ENCODE measurements around the gene TNXB. TPM values are rescaled to one million over a fixed set of nuclear protein-coding genes. Genes with fewer than 3 reads are reported as not detected.

The TNXB gene, protein sequence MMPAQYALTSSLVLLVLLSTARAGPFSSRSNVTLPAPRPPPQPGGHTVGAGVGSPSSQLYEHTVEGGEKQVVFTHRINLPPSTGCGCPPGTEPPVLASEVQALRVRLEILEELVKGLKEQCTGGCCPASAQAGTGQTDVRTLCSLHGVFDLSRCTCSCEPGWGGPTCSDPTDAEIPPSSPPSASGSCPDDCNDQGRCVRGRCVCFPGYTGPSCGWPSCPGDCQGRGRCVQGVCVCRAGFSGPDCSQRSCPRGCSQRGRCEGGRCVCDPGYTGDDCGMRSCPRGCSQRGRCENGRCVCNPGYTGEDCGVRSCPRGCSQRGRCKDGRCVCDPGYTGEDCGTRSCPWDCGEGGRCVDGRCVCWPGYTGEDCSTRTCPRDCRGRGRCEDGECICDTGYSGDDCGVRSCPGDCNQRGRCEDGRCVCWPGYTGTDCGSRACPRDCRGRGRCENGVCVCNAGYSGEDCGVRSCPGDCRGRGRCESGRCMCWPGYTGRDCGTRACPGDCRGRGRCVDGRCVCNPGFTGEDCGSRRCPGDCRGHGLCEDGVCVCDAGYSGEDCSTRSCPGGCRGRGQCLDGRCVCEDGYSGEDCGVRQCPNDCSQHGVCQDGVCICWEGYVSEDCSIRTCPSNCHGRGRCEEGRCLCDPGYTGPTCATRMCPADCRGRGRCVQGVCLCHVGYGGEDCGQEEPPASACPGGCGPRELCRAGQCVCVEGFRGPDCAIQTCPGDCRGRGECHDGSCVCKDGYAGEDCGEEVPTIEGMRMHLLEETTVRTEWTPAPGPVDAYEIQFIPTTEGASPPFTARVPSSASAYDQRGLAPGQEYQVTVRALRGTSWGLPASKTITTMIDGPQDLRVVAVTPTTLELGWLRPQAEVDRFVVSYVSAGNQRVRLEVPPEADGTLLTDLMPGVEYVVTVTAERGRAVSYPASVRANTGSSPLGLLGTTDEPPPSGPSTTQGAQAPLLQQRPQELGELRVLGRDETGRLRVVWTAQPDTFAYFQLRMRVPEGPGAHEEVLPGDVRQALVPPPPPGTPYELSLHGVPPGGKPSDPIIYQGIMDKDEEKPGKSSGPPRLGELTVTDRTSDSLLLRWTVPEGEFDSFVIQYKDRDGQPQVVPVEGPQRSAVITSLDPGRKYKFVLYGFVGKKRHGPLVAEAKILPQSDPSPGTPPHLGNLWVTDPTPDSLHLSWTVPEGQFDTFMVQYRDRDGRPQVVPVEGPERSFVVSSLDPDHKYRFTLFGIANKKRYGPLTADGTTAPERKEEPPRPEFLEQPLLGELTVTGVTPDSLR (N-terminal part only)
- polyA plus RNA-seq (2013, experiment 1 of 2), result 3.9 TPM
- polyA plus RNA-seq (2013, experiment 2 of 2), result 3.2 TPM

DNA sequence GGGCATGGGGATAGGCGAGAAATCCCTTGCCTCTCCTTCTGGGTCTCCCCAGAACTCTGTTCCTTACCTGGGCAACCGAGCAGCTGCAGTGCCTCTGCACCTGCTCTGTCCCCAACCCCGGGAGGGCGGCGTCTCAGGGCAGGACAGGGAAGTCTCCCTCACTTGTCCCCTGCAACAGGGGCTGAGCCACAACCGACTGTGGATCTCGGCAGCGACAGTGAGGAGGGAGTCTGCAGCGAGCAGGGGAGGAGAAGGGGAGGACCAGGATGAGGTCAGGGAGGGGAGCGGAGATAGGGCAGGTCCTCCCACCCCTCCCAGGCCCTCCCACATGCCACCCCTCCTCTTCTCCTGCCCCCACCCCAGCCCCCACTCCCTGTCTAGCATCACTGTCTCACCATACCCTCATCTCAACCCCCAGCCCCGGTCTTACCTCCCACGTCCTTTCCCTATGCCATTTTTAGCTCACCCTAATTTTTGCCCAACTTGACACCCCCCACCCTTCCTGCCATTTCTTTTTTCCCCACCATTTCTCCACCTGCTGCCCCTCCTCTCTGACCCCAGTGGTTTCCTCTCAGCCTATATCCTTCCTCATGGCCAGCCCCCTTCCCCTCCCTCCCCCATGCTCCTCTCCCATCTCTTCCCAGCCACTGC is at the start of gene TNXB:
Gene TNXB, minus strand, starts transcription at position 225 of the 651 bp plus-strand sequence. CDS start 11,140 bp downstream, outside the sequence.
- Histone ChIP-seq H2AK5ac (ENCODE audit: low read length, severe bottlenecking) (no peak within 1 kb of the TSS), H3K14ac (ENCODE audit: low read length in 2 of 2) (no peak within 1 kb of the TSS), H3K36me3 (ENCODE audit: control insufficient read depth in 1 of 2, insufficient read depth in 2 of 2, low read depth in 1 of 2, low read length in 2 of 2) (peaks cover 14 to 22% of the 10 kb centered on the region in 2 experiments), H3K4me1 (ENCODE audit: control insufficient read depth, insufficient read depth, low read depth, low read length) (peaks cover 11% of the 10 kb centered on the region), H2BK15ac (ENCODE audit: low read depth, poor library complexity, severe bottlenecking) (peak within 1 kb of the TSS; percentile 33), H4K8ac (ENCODE audit: low read length) (peak within 1 kb of the TSS; percentile 54), H2BK5ac (ENCODE audit: low read depth, low read length, poor library complexity, severe bottlenecking) (no peak within 1 kb of the TSS), H2AFZ (ENCODE audit: low read depth, low read length) (no peak within 1 kb of the TSS), H3K4ac (ENCODE audit: low read depth in 1 of 2, low read length in 2 of 2) (peak within 1 kb of the TSS; percentile 42 to 75), H3K4me3 (ENCODE audit: insufficient read depth in 1 of 2, low read depth in 1 of 2, low read length in 2 of 2) (peak within 1 kb of the TSS in 1 of 2 experiments; percentile 98), H3K23ac (ENCODE audit: low read length in 2 of 2) (no peak within 1 kb of the TSS), H3K27me3 (ENCODE audit: control insufficient read depth in 1 of 2, insufficient read depth in 1 of 2, low read length in 2 of 2) (peaks cover 0 to 62% of the 10 kb centered on the region in 2 experiments), H3K9ac (ENCODE audit: low read length) (peak within 1 kb of the TSS; percentile 97), H2BK12ac (ENCODE audit: low read length in 2 of 2) (peak within 1 kb of the TSS; percentile 56 to 90), H2BK120ac (ENCODE audit: low read depth, low read length) (no peak within 1 kb of the TSS), H3K4me2 (ENCODE audit: low read length, poor library complexity, severe bottlenecking) (no peak within 1 kb of the TSS), H3K79me1 (replicated peaks; ENCODE audit: low read length, poor library complexity, severe bottlenecking) (no peaks in the 10 kb centered on the region), H3K27ac (ENCODE audit: low read length, poor library complexity, severe bottlenecking) (no peak within 1 kb of the TSS), H4K91ac (ENCODE audit: low read length) (peak within 1 kb of the TSS; percentile 66), H3K18ac (ENCODE audit: low read depth in 1 of 2, low read length in 2 of 2) (peak within 1 kb of the TSS; percentile 56 to 76), H3K9me3 (ENCODE audit: control insufficient read depth, low read length) (no peaks in the 10 kb centered on the region)
- DNase-seq, result no peak
- 30% methylated on average over 7 of the region's 12 CpGs for WGBS

DNA sequence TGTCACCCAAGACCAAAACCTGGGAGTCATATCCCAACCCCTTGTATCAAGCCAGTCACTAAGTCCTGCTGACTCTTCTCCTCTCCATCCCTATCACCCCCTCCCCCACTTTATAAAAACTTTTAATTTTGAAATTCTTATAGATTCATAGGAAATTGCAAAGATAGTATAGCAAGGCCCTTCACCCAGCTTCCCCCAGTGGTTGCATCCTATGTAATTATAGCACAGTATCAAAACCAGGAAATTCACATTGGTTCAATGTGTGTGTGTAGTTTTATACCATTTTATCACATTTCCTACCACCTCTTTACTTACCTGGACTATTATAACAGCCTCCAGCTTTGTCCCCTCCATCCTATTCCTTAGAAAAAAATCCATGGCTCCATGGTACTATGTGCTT is 48.9 kb upstream of the TNXB start:
- no peak overlapping the region for H2AFZ ChIP-seq (ENCODE audit: low read depth, low read length)
- H3K9me3 ChIP-seq (ENCODE audit: control insufficient read depth, low read length), result no peaks in the 10 kb centered on the region
- no peak overlapping the region for H3K23ac ChIP-seq (ENCODE audit: low read length in 2 of 2)
- H2BK120ac ChIP-seq (ENCODE audit: low read depth, low read length), result no peak overlapping the region
- H2AK5ac ChIP-seq (ENCODE audit: low read length, severe bottlenecking), result no peak overlapping the region
- DNase-seq, result no peak
- peaks cover 30 to 42% of the 10 kb centered on the region in 2 experiments for H3K36me3 ChIP-seq (ENCODE audit: control insufficient read depth in 1 of 2, insufficient read depth in 2 of 2, low read depth in 1 of 2, low read length in 2 of 2)
- no peak overlapping the region for H3K27ac ChIP-seq (ENCODE audit: low read length, poor library complexity, severe bottlenecking)
- no peak overlapping the region for H3K4ac ChIP-seq (ENCODE audit: low read depth in 1 of 2, low read length in 2 of 2)
- no peak overlapping the region for H2BK15ac ChIP-seq (ENCODE audit: low read depth, poor library complexity, severe bottlenecking)
- H2BK5ac ChIP-seq (ENCODE audit: low read depth, low read length, poor library complexity, severe bottlenecking), result no peak overlapping the region
- H3K4me1 ChIP-seq (ENCODE audit: control insufficient read depth, insufficient read depth, low read depth, low read length), result peaks cover 16% of the 10 kb centered on the region
- H3K79me1 ChIP-seq (replicated peaks; ENCODE audit: low read length, poor library complexity, severe bottlenecking), result peaks cover 18% of the 10 kb centered on the region
- no peak overlapping the region for H3K18ac ChIP-seq (ENCODE audit: low read depth in 1 of 2, low read length in 2 of 2)
- no peaks in the 10 kb centered on the region for H3K27me3 ChIP-seq (ENCODE audit: control insufficient read depth in 1 of 2, insufficient read depth in 1 of 2, low read length in 2 of 2)
- H2BK12ac ChIP-seq (ENCODE audit: low read length in 2 of 2), result no peak overlapping the region
- H3K4me3 ChIP-seq (ENCODE audit: insufficient read depth in 1 of 2, low read depth in 1 of 2, low read length in 2 of 2), result no peak overlapping the region
- H3K14ac ChIP-seq (ENCODE audit: low read length in 2 of 2), result no peak overlapping the region
- H3K4me2 ChIP-seq (ENCODE audit: low read length, poor library complexity, severe bottlenecking), result no peak overlapping the region
- no peak overlapping the region for H4K8ac ChIP-seq (ENCODE audit: low read length)
- H3K9ac ChIP-seq (ENCODE audit: low read length), result no peak overlapping the region
- no peak overlapping the region for H4K91ac ChIP-seq (ENCODE audit: low read length)

DNA sequence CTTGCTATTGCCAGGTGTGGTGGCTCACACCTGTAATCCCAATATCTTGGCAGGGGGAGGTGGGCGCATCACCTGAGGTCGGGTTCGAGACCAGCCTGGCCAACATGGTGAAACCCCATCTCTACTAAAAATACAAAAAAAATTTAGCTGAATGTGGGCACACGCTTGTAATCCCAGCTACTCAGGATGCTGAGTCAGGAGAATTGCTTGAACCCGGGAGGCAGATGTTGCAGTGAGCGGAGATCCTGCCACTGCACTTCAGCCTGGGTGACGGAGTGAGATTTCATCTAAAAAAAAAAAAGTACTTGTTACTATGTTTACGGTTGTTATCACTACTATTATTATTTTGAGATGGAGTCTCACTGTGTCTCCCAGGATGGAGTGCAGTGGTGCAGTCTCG is 47.8 kb upstream of the TNXB start:
- Histone ChIP-seq H3K4ac (ENCODE audit: low read depth in 1 of 2, low read length in 2 of 2) (no peak overlapping the region), H4K8ac (ENCODE audit: low read length) (no peak overlapping the region)
- over 99% methylated on average over 8 of the region's 9 CpGs for WGBS

More for the DNA sequence above, 47.8 kb upstream of the TNXB start:
- no peak overlapping the region for H3K18ac ChIP-seq (ENCODE audit: low read depth in 1 of 2, low read length in 2 of 2)
- no peak overlapping the region for H3K23ac ChIP-seq (ENCODE audit: low read length in 2 of 2)
- peaks cover 14% of the 10 kb centered on the region for H3K79me1 ChIP-seq (replicated peaks; ENCODE audit: low read length, poor library complexity, severe bottlenecking)
- no peak overlapping the region for H3K9ac ChIP-seq (ENCODE audit: low read length)
- H2BK12ac ChIP-seq (ENCODE audit: low read length in 2 of 2), result no peak overlapping the region
- H3K36me3 ChIP-seq (ENCODE audit: control insufficient read depth in 1 of 2, insufficient read depth in 2 of 2, low read depth in 1 of 2, low read length in 2 of 2), result peaks cover 19 to 34% of the 10 kb centered on the region in 2 experiments
- H3K4me3 ChIP-seq (ENCODE audit: insufficient read depth in 1 of 2, low read depth in 1 of 2, low read length in 2 of 2), result no peak overlapping the region
- no peak overlapping the region for H2BK5ac ChIP-seq (ENCODE audit: low read depth, low read length, poor library complexity, severe bottlenecking)
- no peak overlapping the region for H2BK15ac ChIP-seq (ENCODE audit: low read depth, poor library complexity, severe bottlenecking)
- no peak overlapping the region for H3K14ac ChIP-seq (ENCODE audit: low read length in 2 of 2)
- no peak overlapping the region for H2BK120ac ChIP-seq (ENCODE audit: low read depth, low read length)
- H3K4me2 ChIP-seq (ENCODE audit: low read length, poor library complexity, severe bottlenecking), result no peak overlapping the region
- H4K91ac ChIP-seq (ENCODE audit: low read length), result no peak overlapping the region
- no peak overlapping the region for H3K27ac ChIP-seq (ENCODE audit: low read length, poor library complexity, severe bottlenecking)
- H3K9me3 ChIP-seq (ENCODE audit: control insufficient read depth, low read length), result no peaks in the 10 kb centered on the region
- no peak overlapping the region for H2AFZ ChIP-seq (ENCODE audit: low read depth, low read length)
- no peaks in the 10 kb centered on the region for H3K27me3 ChIP-seq (ENCODE audit: control insufficient read depth in 1 of 2, insufficient read depth in 1 of 2, low read length in 2 of 2)
- no peak for DNase-seq
- H3K4me1 ChIP-seq (ENCODE audit: control insufficient read depth, insufficient read depth, low read depth, low read length), result peaks cover 23% of the 10 kb centered on the region
- no peak overlapping the region for H2AK5ac ChIP-seq (ENCODE audit: low read length, severe bottlenecking)

Data from mesenchymal stem cell (in vitro differentiated cells and primary cell).